Lung (tissue), 12 donors: ENCODE measurements around the gene MAN2B2. TPM values are rescaled to one million over a fixed set of nuclear protein-coding genes. Genes with fewer than 3 reads are reported as not detected.
A peak's percentile ranks its signal among the peaks of the same experiment; 100 is the strongest.
"Not testable (repeated sequence)": the region's sequence is repeated elsewhere in the genome, so short reads cannot be mapped to it uniquely, and the experiment has no call there.

Source experiments
- ATAC-seq: fragments of 200-7000 bp; cut with Tn5 transposase; one replicate; pipeline ENCODE4 v1.9.1; 2020; ENCODE audit warnings: moderate number of reproducible peaks; ENCODE audit not compliant: insufficient read depth, low FRiP score
- DNase-seq, 3 donors: peaks; one replicate each; pipeline ENCODE4 v3.0.0-alpha.2; 2013 to 2017
- H3K27ac ChIP-seq, 2 donors: one replicate each; pipeline ENCODE4 v1.5.1; 2013; ENCODE audit warnings: mild to moderate bottlenecking in 2 of 2, moderate library complexity in 2 of 2, control low read depth in 1 of 2, inconsistent platforms in 1 of 2, low read depth in 1 of 2, low read length in 1 of 2
- H3K27me3 ChIP-seq, 3 donors: one replicate each; pipeline ENCODE4 v1.5.1; 2013; ENCODE audit warnings: low read length in 2 of 3; ENCODE audit not compliant: control insufficient read depth in 3 of 3, insufficient read depth in 3 of 3
- H3K36me3 ChIP-seq, 4 donors: one replicate each; pipeline ENCODE4 v1.5.1; 2013; ENCODE audit warnings: low read length in 4 of 4, mild to moderate bottlenecking in 1 of 4, moderate library complexity in 1 of 4; ENCODE audit not compliant: control insufficient read depth in 4 of 4, insufficient read depth in 4 of 4
- H3K4me1 ChIP-seq, 5 donors: one replicate each; pipeline ENCODE4 v1.5.1; 2013; ENCODE audit warnings: low read length in 5 of 5, mild to moderate bottlenecking in 2 of 5, moderate library complexity in 1 of 5; ENCODE audit not compliant: control insufficient read depth in 5 of 5, insufficient read depth in 5 of 5
- H3K4me3 ChIP-seq: one replicate; pipeline ENCODE4 v1.5.1; 2013; ENCODE audit warnings: mild to moderate bottlenecking, control low read depth, moderate library complexity
- H3K9ac ChIP-seq, 2 donors: one replicate each; pipeline ENCODE4 v1.5.1; 2013; ENCODE audit warnings: low read length in 2 of 2, control low read depth in 1 of 2; ENCODE audit not compliant: insufficient read depth in 1 of 2
- H3K9me3 ChIP-seq, 4 donors: one replicate each; pipeline ENCODE4 v1.5.1; 2013; ENCODE audit warnings: low read length in 3 of 4, mild to moderate bottlenecking in 1 of 4, moderate library complexity in 1 of 4; ENCODE audit not compliant: control insufficient read depth in 4 of 4, insufficient read depth in 3 of 4
- WGBS, 2 donors: extraction: QIAGEN DNeasy Blood & Tissue Kit; methylation state at CpG; one replicate each; pipeline ENCODE4 v1.1.7; 2013; 5-methylcytosine and 5-hydroxymethylcytosine counted together
- polyA plus RNA-seq, 2 donors: library from polyadenylated mRNA; stranded (reverse); fragments of 200-250 nt; gene quantifications; one replicate each; pipeline ENCODE4 v1.2.1, GENCODE V29; 2013
- total RNA-seq, 2 donors: library from RNA; depleted of rRNA in 1 of 2; stranded (reverse); fragments of >200 nt in 1 of 2; gene quantifications; one replicate each; pipeline ENCODE4 v1.2.1, GENCODE V29; 2014 to 2021
- TF ChIP-seq, protein P1 (sequence below): IDR thresholded peaks from 2 replicates; pipeline ENCODE4 v1.5.1; 2012; ENCODE audit warnings: mild to moderate bottlenecking; ENCODE audit errors: control extremely low read depth, extremely low read depth
- donor health status: control.
- donor health status: control.
- donor health status: Bipolar disorder and iron deficiency.
- donor health status: healthy.
- donor health status: DM: yes; HTN: yes; CAD: no.

The MAN2B2 gene
- total and polyA plus RNA-seq, 4 donors = 6.5 to 36.1 (median 16.5) TPM

DNA sequence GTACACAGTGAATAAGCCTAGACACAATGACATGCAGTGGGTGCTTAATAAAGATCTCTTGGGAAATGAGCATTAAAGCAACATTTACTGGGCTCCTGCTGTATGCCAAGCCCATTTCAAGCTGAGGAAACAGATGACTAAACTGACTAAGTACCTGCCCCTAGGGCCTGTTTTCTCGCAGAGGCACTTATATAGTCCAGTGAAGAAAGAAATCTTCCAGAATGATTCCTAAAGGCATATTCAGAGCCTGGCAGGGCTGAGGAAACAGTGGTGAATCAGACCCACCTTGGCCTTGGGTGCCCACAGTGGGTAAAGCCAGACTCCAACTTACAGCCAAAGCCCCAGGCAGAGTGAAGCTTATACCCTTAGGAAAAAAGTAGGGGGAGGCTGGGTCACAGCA is 96.7 kb downstream of the MAN2B2 start:
- no peak for DNase-seq
- WGBS, 2 donors = 93 to 100% methylated on average over 1 of the region's 1 CpG
- ATAC-seq = no peak
- Histone ChIP-seq H3K4me3 (no peak overlapping the region), H3K9me3 (no peaks in the 10 kb centered on the region), H3K9ac (no peak overlapping the region), H3K27me3 (no peaks in the 10 kb centered on the region), H3K27ac (no peak overlapping the region), H3K36me3 (peaks cover 0 to 10% (median 2%) of the 10 kb centered on the region in 4 donors), H3K4me1 (peaks cover 8 to 22% (median 17%) of the 10 kb centered on the region in 5 donors)
- TF ChIP-seq, protein P1, sequence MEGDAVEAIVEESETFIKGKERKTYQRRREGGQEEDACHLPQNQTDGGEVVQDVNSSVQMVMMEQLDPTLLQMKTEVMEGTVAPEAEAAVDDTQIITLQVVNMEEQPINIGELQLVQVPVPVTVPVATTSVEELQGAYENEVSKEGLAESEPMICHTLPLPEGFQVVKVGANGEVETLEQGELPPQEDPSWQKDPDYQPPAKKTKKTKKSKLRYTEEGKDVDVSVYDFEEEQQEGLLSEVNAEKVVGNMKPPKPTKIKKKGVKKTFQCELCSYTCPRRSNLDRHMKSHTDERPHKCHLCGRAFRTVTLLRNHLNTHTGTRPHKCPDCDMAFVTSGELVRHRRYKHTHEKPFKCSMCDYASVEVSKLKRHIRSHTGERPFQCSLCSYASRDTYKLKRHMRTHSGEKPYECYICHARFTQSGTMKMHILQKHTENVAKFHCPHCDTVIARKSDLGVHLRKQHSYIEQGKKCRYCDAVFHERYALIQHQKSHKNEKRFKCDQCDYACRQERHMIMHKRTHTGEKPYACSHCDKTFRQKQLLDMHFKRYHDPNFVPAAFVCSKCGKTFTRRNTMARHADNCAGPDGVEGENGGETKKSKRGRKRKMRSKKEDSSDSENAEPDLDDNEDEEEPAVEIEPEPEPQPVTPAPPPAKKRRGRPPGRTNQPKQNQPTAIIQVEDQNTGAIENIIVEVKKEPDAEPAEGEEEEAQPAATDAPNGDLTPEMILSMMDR = no peak

DNA sequence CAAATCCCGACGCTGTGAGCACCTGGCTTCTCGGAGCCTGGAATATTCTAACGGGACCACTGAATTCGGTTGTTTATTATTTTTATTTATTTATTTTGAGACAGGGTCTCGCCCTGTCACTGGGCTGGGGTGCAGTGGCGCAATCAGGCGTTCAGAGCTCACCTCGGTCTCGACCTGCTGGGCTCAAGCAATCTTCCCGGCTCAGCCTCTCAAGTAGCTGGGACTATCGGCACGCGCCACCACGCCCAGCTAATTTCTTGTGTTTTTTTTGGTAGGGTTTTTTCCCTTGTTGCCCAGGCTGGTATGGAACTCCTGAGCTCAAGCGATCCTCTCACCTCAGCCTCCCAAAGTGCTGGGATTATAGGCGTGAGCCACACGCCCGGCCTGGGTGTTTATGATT is 97.1 kb downstream of the MAN2B2 start:
- peaks cover 11 to 27% (median 19%) of the 10 kb centered on the region in 5 donors for H3K4me1 ChIP-seq
- WGBS, 2 donors = 96% methylated on average over 19 of the region's 19 CpGs
- no peaks in the 10 kb centered on the region for H3K9me3 ChIP-seq
- ATAC-seq (no peak), DNase-seq (no peak)
- TF ChIP-seq, protein P1 = no peak
- no peak overlapping the region for H3K27ac ChIP-seq
- H3K4me3 ChIP-seq = no peak overlapping the region
- peaks cover 0 to 10% (median 2%) of the 10 kb centered on the region in 4 donors for H3K36me3 ChIP-seq
- H3K9ac ChIP-seq = no peak overlapping the region
- H3K27me3 ChIP-seq = no peaks in the 10 kb centered on the region

DNA sequence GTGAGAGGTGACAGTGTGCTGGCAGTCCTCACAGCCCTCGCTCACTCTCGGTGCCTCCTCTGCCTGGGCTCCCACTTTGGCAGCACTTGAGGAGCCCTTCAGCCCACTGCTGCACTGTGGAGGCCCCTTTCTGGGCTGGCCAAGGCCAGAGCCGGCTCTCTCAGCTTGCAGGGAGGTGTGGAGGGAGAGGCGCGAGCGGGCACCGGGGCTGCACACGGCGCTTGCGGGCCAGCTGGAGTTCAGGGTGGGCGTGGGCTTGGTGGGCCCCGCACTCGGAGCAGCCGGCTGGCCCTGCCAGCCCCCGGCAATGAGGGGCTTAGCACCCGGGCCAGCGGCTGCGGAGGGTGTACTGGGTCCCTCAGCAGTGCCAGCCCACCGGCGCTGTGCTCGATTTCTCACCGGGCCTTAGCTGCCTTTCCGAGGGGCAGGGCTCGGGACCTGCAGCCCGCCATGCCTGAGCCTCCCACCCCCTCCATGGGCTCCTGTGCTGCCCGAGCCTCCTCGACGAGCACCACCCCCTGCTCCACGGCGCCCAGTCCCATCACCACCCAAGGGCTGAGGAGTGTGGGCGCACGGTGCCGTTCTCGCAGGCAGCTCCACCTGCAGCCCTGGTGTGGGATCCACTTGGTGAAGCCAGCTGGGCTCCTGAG is 97.7 kb downstream of the MAN2B2 start:
- DNase-seq, H3K9ac ChIP-seq, H3K27me3 ChIP-seq, H3K4me3 ChIP-seq, ATAC-seq, H3K9me3 ChIP-seq: not testable (repeated sequence)
- peaks cover 0 to 10% (median 3%) of the 10 kb centered on the region in 4 donors for H3K36me3 ChIP-seq
- H3K4me1 ChIP-seq = peaks cover 11 to 28% (median 19%) of the 10 kb centered on the region in 5 donors
- H3K27ac ChIP-seq = peak overlapping the region in 1 of 2 donors; percentile 28
- 96 to 97% methylated on average over 28 to 34 of the region's 34 CpGs for WGBS, 2 donors

Other genes with a start within 250 kb of the MAN2B2 start
- gene PPP2R2C, start 102.6 kb upstream of the MAN2B2 start, total RNA-seq = under 1 TPM; 0.03 to 0.57 TPM
- gene PPP2R2C, start 102.6 kb upstream of the MAN2B2 start, polyA plus RNA-seq = under 1 TPM; 0.04 to 0.05 TPM
- gene MRFAP1, start 65.5 kb downstream of the MAN2B2 start, total RNA-seq = 100 to 1,000 TPM; 193 to 244 TPM
- 100 to 1,000 TPM; 183 to 286 TPM for gene MRFAP1, start 65.5 kb downstream of the MAN2B2 start, polyA plus RNA-seq
- gene S100P, start 118.7 kb downstream of the MAN2B2 start, total RNA-seq = 10 to 100 TPM; 34.2 to 64.5 TPM
- gene S100P, start 118.7 kb downstream of the MAN2B2 start, polyA plus RNA-seq = 100 to 1,000 TPM in 1 of 2 donors, 10 to 100 TPM in 1; 38.7 to 118 TPM
- gene MRFAP1L1, start 134.7 kb downstream of the MAN2B2 start, total RNA-seq = 10 to 100 TPM; 46.1 to 75.1 TPM
- gene MRFAP1L1, start 134.7 kb downstream of the MAN2B2 start, polyA plus RNA-seq = 10 to 100 TPM; 53.7 to 58.9 TPM
- gene BLOC1S4, start 141.0 kb downstream of the MAN2B2 start, total RNA-seq = 10 to 100 TPM in 1 of 2 donors, 1 to 10 TPM in 1; 8.0 to 15.2 TPM
- gene BLOC1S4, start 141.0 kb downstream of the MAN2B2 start, polyA plus RNA-seq = 10 to 100 TPM in 1 of 2 donors, 1 to 10 TPM in 1; 9.5 to 13.7 TPM
- gene KIAA0232, start 207.5 kb downstream of the MAN2B2 start, total RNA-seq = 10 to 100 TPM; 27.0 to 34.6 TPM
- 10 to 100 TPM in 1 of 2 donors, 1 to 10 TPM in 1; 6.8 to 10.4 TPM for gene KIAA0232, start 207.5 kb downstream of the MAN2B2 start, polyA plus RNA-seq